Bladder microvascular endothelial cell (primary cell): Measurements from ENCODE around the gene ZNF229. TPM values are rescaled to one million over a fixed set of nuclear protein-coding genes. Genes with fewer than 3 reads are reported as not detected.

Source experiments
- total RNA-seq: library from RNA; depleted of rRNA; stranded (reverse); fragments of >200 nt; gene quantifications from 2 replicates; pipeline ENCODE4 v1.2.3, GENCODE V29; 2014

ZNF229 gene
- total RNA-seq: 9.1 and 9.9 TPM in 2 replicates

DNA sequence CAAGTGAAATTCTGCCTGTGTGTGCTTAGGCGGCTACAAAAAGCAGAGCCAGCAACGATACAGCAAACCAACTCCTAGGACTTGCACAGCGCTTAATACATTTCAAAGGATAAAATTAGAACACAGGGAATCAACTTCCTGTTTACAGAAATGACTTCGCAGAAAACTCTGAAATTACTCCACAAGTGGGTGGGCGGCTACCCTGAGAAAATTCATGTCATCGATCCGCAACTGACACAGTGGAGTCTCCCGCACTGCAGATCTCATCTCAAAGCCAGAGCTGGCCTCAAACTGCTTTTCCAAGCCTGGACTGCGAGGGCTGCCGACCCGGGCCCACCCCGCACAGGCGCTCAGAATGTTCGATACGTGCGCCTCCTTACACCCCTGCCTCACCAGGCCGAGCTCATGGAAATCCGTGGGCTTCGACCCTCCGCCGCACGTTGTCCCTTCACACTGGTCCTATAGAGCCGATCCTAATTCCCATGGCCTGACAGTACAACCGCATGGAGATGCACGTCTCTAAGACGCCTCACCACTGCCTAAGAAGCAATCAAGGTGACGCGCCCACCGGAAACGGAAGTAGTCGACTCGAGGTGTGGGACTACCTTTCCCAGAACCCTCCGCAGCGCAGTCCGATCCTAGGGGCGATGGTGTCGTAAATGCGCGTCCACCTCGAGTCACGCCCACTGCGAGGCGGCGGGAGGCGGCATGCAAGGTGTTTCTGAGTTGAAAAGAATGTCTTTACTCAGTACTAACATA, at the start of gene ZNF229:
Gene ZNF229, minus strand, starts transcription at position 557 of the 759 bp plus-strand sequence. CDS start 5,625 bp downstream, outside the sequence.

GRCh38 chr19:44401139-44402115, 46.8 kb downstream of the ZNF229 start, which contains the start of gene ZNF285:
Gene ZNF285, minus strand, starts transcription at chr19:44401608. Its CDS starts 4,395 bp downstream, at chr19:44397213.

Other genes starting within 250 kb of the ZNF229 start
- gene ZNF227, start 235.9 kb downstream of the ZNF229 start, total RNA-seq: 13.4 and 22.0 TPM in 2 replicates
- gene ZNF233, start 188.6 kb downstream of the ZNF229 start, total RNA-seq: 0.81 and 2.9 TPM in 2 replicates
- gene ZNF235, start 143.4 kb downstream of the ZNF229 start, total RNA-seq: 2.6 and 9.3 TPM in 2 replicates
- 4.4 and 9.4 TPM in 2 replicates for gene ZNF112, start 91.8 kb downstream of the ZNF229 start, total RNA-seq
- 1.1 and 7.4 TPM in 2 replicates for gene ZNF285, start 46.9 kb downstream of the ZNF229 start, total RNA-seq
- gene ZNF180, start 52.0 kb upstream of the ZNF229 start, total RNA-seq: 4.4 and 7.9 TPM in 2 replicates
- not detected in 2 replicates for gene CEACAM20, start 81.2 kb upstream of the ZNF229 start, total RNA-seq
- gene IGSF23, start 165.1 kb upstream of the ZNF229 start, total RNA-seq: 0.38 TPM in 1 of 2 replicates, not detected in the other
- 50.2 and 262 TPM in 2 replicates for gene PVR, start 195.4 kb upstream of the ZNF229 start, total RNA-seq
- 0.49 and 3.7 TPM in 2 replicates for gene CEACAM19, start 223.0 kb upstream of the ZNF229 start, total RNA-seq